PFSK-1 (cell line): ENCODE data around the gene MFAP3.

Experiments used
- FOXP2 ChIP-seq: optimal IDR thresholded peaks from 2 replicates; pipeline ENCODE3; 2011; ENCODE audit warnings: borderline replicate concordance, control low read depth, inconsistent platforms; ENCODE audit not compliant: insufficient read depth; ENCODE audit errors: extremely low read length, extremely low read depth
- POLR2AphosphoS5 ChIP-seq: IDR thresholded peaks from 2 replicates; pipeline ENCODE4 v1.6.1; 2012; ENCODE audit warnings: low read depth, mild to moderate bottlenecking, control low read depth, low read length, moderate library complexity
- SIN3A ChIP-seq: IDR thresholded peaks from 2 replicates; pipeline ENCODE4 v1.6.1; 2012; ENCODE audit warnings: mild to moderate bottlenecking, low read length, moderate library complexity, borderline replicate concordance; ENCODE audit not compliant: insufficient read depth
- TAF1 ChIP-seq: IDR thresholded peaks from 2 replicates; pipeline ENCODE4 v1.6.1; 2012; ENCODE audit warnings: low read length, control low read depth, borderline replicate concordance; ENCODE audit not compliant: insufficient read depth
- TF ChIP-seq, protein P1 (sequence below), 2 experiments: IDR thresholded peaks; 2 replicates each; pipeline versions ENCODE4 v1.6.1 to v1.8.0; 2011 to 2012; ENCODE audit warnings: low read depth in 2 of 2, low read length in 2 of 2, control low read depth in 1 of 2, inconsistent platforms in 1 of 2, mild to moderate bottlenecking in 1 of 2, moderate library complexity in 1 of 2; ENCODE audit not compliant: insufficient read depth in 1 of 2

The MFAP3 gene

DNA sequence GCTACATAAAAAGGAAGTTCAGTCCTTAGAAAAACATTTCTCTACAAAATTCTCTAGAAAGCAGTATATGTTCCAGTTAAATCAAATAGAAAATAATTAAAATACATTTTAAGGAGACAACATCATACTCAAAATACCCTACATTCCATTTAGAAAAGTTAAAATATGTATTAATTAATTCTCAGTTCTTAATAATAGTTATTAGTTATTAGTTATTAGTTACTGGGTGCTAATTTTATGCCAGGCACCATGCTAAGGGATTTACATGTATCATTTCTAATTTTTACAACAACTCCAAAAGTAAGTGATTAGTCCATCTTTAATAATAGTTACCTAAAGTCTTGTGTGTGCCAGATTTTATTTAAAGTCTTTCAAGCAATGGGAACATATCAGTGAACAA, 38.1 kb upstream of the MFAP3 start:
- TF ChIP-seq TAF1 (no peak), SIN3A (no peak), FOXP2 (no peak), POLR2AphosphoS5 (no peak)
- TF ChIP-seq, protein P1, sequence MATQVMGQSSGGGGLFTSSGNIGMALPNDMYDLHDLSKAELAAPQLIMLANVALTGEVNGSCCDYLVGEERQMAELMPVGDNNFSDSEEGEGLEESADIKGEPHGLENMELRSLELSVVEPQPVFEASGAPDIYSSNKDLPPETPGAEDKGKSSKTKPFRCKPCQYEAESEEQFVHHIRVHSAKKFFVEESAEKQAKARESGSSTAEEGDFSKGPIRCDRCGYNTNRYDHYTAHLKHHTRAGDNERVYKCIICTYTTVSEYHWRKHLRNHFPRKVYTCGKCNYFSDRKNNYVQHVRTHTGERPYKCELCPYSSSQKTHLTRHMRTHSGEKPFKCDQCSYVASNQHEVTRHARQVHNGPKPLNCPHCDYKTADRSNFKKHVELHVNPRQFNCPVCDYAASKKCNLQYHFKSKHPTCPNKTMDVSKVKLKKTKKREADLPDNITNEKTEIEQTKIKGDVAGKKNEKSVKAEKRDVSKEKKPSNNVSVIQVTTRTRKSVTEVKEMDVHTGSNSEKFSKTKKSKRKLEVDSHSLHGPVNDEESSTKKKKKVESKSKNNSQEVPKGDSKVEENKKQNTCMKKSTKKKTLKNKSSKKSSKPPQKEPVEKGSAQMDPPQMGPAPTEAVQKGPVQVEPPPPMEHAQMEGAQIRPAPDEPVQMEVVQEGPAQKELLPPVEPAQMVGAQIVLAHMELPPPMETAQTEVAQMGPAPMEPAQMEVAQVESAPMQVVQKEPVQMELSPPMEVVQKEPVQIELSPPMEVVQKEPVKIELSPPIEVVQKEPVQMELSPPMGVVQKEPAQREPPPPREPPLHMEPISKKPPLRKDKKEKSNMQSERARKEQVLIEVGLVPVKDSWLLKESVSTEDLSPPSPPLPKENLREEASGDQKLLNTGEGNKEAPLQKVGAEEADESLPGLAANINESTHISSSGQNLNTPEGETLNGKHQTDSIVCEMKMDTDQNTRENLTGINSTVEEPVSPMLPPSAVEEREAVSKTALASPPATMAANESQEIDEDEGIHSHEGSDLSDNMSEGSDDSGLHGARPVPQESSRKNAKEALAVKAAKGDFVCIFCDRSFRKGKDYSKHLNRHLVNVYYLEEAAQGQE (IDR thresholded peaks at IDR 0.05; ENCODE audit: insufficient read depth in 1 of 2, low read depth in 2 of 2, low read length in 2 of 2) = no peak

DNA sequence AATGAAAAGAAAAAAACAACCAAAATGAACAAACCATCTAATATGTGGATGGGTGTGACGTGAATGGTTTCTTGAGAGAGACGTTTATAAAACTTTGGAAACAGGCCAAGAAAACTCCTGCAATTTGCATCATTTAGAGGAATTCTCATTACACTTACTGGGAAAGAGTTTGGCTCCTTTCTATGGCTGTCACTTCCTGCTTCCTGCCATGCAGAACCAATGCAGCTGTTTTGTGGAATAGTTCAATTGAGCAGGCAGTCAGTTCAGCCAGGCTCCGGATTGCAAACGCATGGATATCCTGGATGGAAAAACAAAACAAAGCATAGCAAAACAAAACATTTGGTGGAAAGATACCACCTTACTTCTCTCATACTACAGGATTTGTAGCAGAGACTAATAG, 36.7 kb upstream of the MFAP3 start:
- TF ChIP-seq TAF1 = no peak
- TF ChIP-seq, protein P1 (IDR thresholded peaks at IDR 0.05; ENCODE audit: insufficient read depth in 1 of 2, low read depth in 2 of 2, low read length in 2 of 2) = no peak

DNA sequence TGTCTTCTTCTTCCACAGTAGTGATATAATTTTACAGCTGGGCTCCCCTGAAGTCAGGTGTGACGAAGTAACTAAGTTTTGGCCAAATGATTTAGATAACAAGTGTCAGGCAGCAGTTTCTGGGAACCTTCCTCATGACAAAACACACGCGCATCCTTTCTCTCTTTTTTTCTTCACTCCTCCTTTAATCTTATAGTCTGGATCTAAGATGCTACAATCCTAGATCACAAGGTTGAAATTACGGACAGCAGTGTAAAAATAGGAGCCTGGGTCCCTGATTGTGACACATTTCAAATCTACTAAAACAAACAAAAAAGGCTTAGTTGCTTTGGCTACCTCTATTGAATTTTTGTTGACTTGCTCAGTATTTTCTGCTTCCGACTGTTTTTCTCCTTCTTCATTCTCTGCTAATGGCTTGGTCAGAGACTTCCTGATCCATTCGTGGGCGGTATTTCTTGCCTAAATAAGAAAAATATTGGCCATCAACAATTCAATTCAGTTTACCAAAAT, 36.2 kb upstream of the MFAP3 start:
- TF ChIP-seq FOXP2 (no peak), POLR2AphosphoS5 (no peak), TAF1 (no peak), SIN3A (no peak)
- TF ChIP-seq, protein P1 (IDR thresholded peaks at IDR 0.05; ENCODE audit: insufficient read depth in 1 of 2, low read depth in 2 of 2, low read length in 2 of 2) = no peak

DNA sequence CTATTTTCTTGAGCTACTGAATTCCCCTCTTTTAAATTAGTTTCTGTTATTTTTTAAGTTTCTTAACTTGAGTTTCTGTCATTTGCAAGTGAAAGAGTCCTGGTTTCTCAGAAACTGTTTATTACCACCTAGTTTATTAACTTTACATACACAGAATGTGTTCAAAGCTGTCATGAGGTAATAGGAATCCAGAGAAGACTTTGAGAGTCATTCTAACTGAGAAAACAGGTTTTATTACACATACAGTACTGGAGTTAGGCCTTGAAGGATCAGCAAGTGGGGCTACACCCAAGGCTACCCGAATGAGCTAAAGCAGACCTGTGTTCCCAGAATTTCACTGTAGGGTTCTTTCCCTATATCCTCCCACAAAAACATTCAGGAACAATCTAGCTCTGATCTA, 33.1 kb upstream of the MFAP3 start:
- no peak for TF ChIP-seq SIN3A
- no peak for TF ChIP-seq FOXP2
- TF ChIP-seq TAF1 = no peak
- no peak for TF ChIP-seq POLR2AphosphoS5
- TF ChIP-seq, protein P1 (IDR thresholded peaks at IDR 0.05; ENCODE audit: insufficient read depth in 1 of 2, low read depth in 2 of 2, low read length in 2 of 2) = no peak

DNA sequence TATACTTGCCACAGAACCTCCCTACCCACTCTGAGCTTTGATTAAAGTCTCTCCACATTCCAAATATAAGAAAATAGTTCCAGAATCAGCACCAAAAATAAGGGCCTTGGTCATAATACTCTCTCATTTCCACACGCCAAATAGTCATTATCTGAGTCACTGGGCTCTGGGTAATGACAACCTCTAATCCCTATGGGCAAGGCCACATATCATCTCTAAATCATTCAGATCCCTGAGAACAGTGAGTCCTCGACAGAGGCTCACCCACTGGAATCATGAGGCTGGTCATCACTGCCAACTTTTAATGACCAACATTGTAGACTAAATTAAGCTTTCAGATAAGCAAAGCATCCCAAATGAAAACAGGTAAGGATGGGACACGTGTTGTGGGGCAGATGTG, 28.1 kb upstream of the MFAP3 start:
- TF ChIP-seq SIN3A (no peak), TAF1 (no peak), FOXP2 (no peak), POLR2AphosphoS5 (no peak)
- TF ChIP-seq, protein P1 (IDR thresholded peaks at IDR 0.05; ENCODE audit: insufficient read depth in 1 of 2, low read depth in 2 of 2, low read length in 2 of 2) = no peak
